HG02759 (cell line): ENCODE measurements around the gene CLDN11.

Experiments used
- ATAC-seq: cut with Tn5 transposase; IDR thresholded peaks from one replicate; pipeline ENCODE4 v1.9.1; 2021; ENCODE audit warnings: mild to moderate bottlenecking, moderate library complexity; ENCODE audit not compliant: unreplicated experiment

The CLDN11 gene

GRCh38 chr3:170426240-170426797, 7.7 kb downstream of the CLDN11 start:
- no peak for ATAC-seq

GRCh38 chr3:170428095-170428494, 9.4 kb downstream of the CLDN11 start:
- no peak for ATAC-seq

- peak; percentile 75 for ATAC-seq
Observed at GRCh38 chr3:170429050-170429449, 10.4 kb downstream of the CLDN11 start.

- ATAC-seq: no peak
Observed at GRCh38 chr3:170431054-170431453, 12.4 kb downstream of the CLDN11 start.

GRCh38 chr3:170432416-170432815, 13.7 kb downstream of the CLDN11 start:
- ATAC-seq: no peak

- no peak for ATAC-seq
Observed at GRCh38 chr3:170436697-170437096, 18.0 kb downstream of the CLDN11 start.

GRCh38 chr3:170437176-170437575, 18.5 kb downstream of the CLDN11 start:
- ATAC-seq: no peak

- ATAC-seq: no peak
Observed at GRCh38 chr3:170437696-170438407, 19.2 kb downstream of the CLDN11 start.

GRCh38 chr3:170438836-170439235, 20.2 kb downstream of the CLDN11 start:
- ATAC-seq: no peak

- no peak for ATAC-seq
Observed at GRCh38 chr3:170440344-170440743, 21.7 kb downstream of the CLDN11 start.

GRCh38 chr3:170441412-170441811, 22.7 kb downstream of the CLDN11 start:
- no peak for ATAC-seq

- no peak for ATAC-seq
Observed at GRCh38 chr3:170442947-170443346, 24.3 kb downstream of the CLDN11 start.

GRCh38 chr3:170443457-170443856, 24.8 kb downstream of the CLDN11 start:
- ATAC-seq: no peak

GRCh38 chr3:170448584-170448983, 29.9 kb downstream of the CLDN11 start:
- no peak for ATAC-seq

GRCh38 chr3:170450039-170450438, 31.4 kb downstream of the CLDN11 start:
- no peak for ATAC-seq

- ATAC-seq: no peak
Observed at GRCh38 chr3:170454509-170454908, 35.8 kb downstream of the CLDN11 start.

GRCh38 chr3:170458285-170458684, 39.6 kb downstream of the CLDN11 start:
- no peak for ATAC-seq

- ATAC-seq: no peak
Observed at GRCh38 chr3:170463011-170463410, 44.3 kb downstream of the CLDN11 start.

- ATAC-seq: no peak
Observed at GRCh38 chr3:170465955-170466354, 47.3 kb downstream of the CLDN11 start.

- no peak for ATAC-seq
Observed at GRCh38 chr3:170467007-170467406, 48.3 kb downstream of the CLDN11 start.

GRCh38 chr3:170467571-170468147, 49.0 kb downstream of the CLDN11 start:
- no peak for ATAC-seq
